ENCODE data around the gene OBSCN.

The OBSCN gene

GRCh38 chr1:228311091-228311490, 103.2 kb downstream of the OBSCN start:
- DNase-seq: no peak

- DNase-seq: no peak
Observed at GRCh38 chr1:228312136-228312764, 104.4 kb downstream of the OBSCN start.

- DNase-seq: no peak
Observed at GRCh38 chr1:228313536-228314277, 105.9 kb downstream of the OBSCN start.

- no peak for DNase-seq
Observed at GRCh38 chr1:228314315-228314657, 106.4 kb downstream of the OBSCN start.

GRCh38 chr1:228314658-228315483, 107.0 kb downstream of the OBSCN start:
- no peak for DNase-seq

GRCh38 chr1:228315484-228315944, 107.7 kb downstream of the OBSCN start:
- DNase-seq: no peak

GRCh38 chr1:228315945-228316588, 108.2 kb downstream of the OBSCN start:
- DNase-seq: no peak

- no peak for DNase-seq
Observed at GRCh38 chr1:228316589-228317387, 108.9 kb downstream of the OBSCN start.

GRCh38 chr1:228317411-228317828, 109.6 kb downstream of the OBSCN start:
- no peak for DNase-seq

- no peak for DNase-seq
Observed at GRCh38 chr1:228317891-228318810, 110.3 kb downstream of the OBSCN start.

GRCh38 chr1:228318823-228319241, 111.0 kb downstream of the OBSCN start:
- DNase-seq: no peak

- DNase-seq: no peak
Observed at GRCh38 chr1:228319352-228320088, 111.7 kb downstream of the OBSCN start.

GRCh38 chr1:228320394-228320793, 112.5 kb downstream of the OBSCN start:
- no peak for DNase-seq

- DNase-seq: no peak
Observed at GRCh38 chr1:228321435-228321834, 113.6 kb downstream of the OBSCN start.

GRCh38 chr1:228321895-228322294, 114.1 kb downstream of the OBSCN start:
- no peak for DNase-seq

- DNase-seq: no peak
Observed at GRCh38 chr1:228323401-228323800, 115.6 kb downstream of the OBSCN start.

GRCh38 chr1:228325267-228325666, 117.4 kb downstream of the OBSCN start:
- no peak for DNase-seq

- no peak for DNase-seq
Observed at GRCh38 chr1:228329887-228330286, 122.0 kb downstream of the OBSCN start.

- DNase-seq: peak; percentile 11
Observed at GRCh38 chr1:228332797-228333738, 125.2 kb downstream of the OBSCN start.

Data from activated CD8-positive, alpha-beta memory T cell treated with anti-CD3 and anti-CD28 coated beads, Interleukin-2, amount 50 U/mL, for 4 hours (primary cell).